OCI-LY3 (cell line): ENCODE data around the gene ABCC3.
A peak's percentile ranks its signal among the peaks of the same experiment; 100 is the strongest.

Experiments
- H2AFZ ChIP-seq: fragments of 200-600, 300-600 bp; shearing (Covaris generic); 2 replicates; pipeline ENCODE4 v1.6.0; 2014; ENCODE audit warnings: antibody characterized with exemption, low read depth, low read length
- H3K27ac ChIP-seq: fragments of 200-600, 300-600 bp; sonication (generic); 2 replicates; pipeline ENCODE4 v1.5.1; 2014; ENCODE audit warnings: mild to moderate bottlenecking, low read length, moderate library complexity, mixed read lengths
- H3K27me3 ChIP-seq: fragments of 200-600, 300-600 bp; sonication (generic); 2 replicates; pipeline ENCODE4 v1.6.1; 2014; ENCODE audit warnings: low read depth, low read length, mixed read lengths
- H3K36me3 ChIP-seq: fragments of 200-600, 300-600 bp; sonication (generic); replicated peaks from 2 replicates; pipeline ENCODE3; 2014; ENCODE audit warnings: low read depth, low read length, mixed read lengths
- H3K4me1 ChIP-seq: fragments of 300-600, 200-600 bp; sonication (generic); 2 replicates; pipeline ENCODE4 v1.6.1; 2014; ENCODE audit warnings: low read length, mixed read lengths
- H3K4me2 ChIP-seq: fragments of 200-600, 300-600 bp; sonication (generic); 2 replicates; pipeline ENCODE4 v1.6.1; 2014; ENCODE audit warnings: low read length, mixed read lengths
- H3K4me3 ChIP-seq: fragments of 300-600, 200-600 bp; sonication (generic); 2 replicates; pipeline ENCODE4 v1.5.1; 2014; ENCODE audit warnings: antibody characterized with exemption, mild to moderate bottlenecking, low read length, moderate library complexity
- H3K79me2 ChIP-seq: fragments of 300-600, 200-600 bp; shearing (Covaris generic); 2 replicates; pipeline ENCODE4 v1.6.1; 2014; ENCODE audit warnings: mild to moderate bottlenecking, low read length, mixed read lengths
- H3K9ac ChIP-seq: fragments of 300-600, 200-600 bp; shearing (Covaris generic); 2 replicates; pipeline ENCODE4 v1.6.0; 2014; ENCODE audit warnings: mild to moderate bottlenecking, low read length, moderate library complexity
- H3K9me3 ChIP-seq: fragments of 200-600, 300-600 bp; shearing (Covaris generic); 2 replicates; pipeline ENCODE4 v1.6.1; 2014; ENCODE audit warnings: low read length, mixed read lengths; ENCODE audit not compliant: insufficient read depth
- H4K20me1 ChIP-seq: fragments of 200-600, 300-600 bp; sonication (generic); 2 replicates; pipeline ENCODE4 v1.6.1; 2016; ENCODE audit warnings: low read length, mixed read lengths; ENCODE audit not compliant: insufficient read depth
- EZH2phosphoT487 ChIP-seq: fragments of 200-600 bp; shearing (Covaris generic); IDR thresholded peaks from 2 replicates; pipeline ENCODE4 v1.6.1; 2018; ENCODE audit warnings: antibody characterized with exemption, mixed run types, low read depth
- TF ChIP-seq, protein P1 (sequence below): fragments of 200-600, 300-600 bp; sonication (generic); IDR thresholded peaks from 2 replicates; pipeline ENCODE4 v1.5.1; 2014; ENCODE audit warnings: antibody characterized with exemption, low read length, low read depth

The ABCC3 gene

DNA sequence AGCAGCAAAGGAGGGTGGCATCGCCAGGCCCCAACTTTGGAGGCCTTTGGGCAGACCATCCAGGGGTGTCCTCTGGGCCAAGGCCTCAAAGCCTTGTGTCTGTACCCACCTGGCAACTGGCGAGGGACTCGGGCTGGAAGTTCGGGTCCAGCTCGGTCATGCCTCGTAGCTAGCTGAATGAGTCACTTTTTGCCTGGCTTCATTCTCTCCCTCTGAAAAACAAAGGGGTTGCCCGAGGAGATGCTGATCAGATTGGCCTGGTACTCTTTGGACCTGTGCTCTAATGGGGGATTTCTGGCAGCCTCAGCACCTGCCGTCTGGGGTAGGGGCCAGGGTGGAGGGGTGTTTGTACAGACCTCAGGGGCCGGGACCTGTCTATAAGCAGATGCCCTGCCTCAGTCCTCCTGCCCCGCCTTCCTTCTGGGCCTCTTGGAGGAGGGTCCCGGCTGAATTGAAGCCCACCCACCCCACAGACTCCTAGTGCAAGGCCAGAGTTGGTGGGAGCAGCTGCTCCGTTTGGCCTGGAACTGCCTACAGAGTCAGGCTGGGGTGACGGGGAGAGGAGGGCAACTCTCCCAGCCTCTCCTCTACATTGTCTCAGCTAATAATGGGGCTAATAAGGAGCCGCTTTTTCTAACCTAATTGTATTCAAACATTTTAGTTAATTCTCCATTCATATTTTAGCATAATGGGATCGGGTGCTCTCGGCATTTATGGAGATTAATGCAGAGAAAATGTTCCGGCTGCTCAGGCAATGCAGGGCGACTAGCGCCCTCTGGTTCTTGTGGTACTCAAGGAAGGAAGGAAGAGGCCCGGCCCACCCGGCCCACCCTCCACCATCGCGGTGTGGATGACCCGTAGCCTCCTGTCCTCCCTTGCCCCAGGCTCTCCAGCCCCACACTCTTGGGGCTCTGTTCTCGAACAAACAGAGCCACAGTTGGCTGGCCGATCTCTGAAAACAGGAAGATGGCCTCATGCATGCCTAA, 21.4 kb upstream of the ABCC3 start:
- Histone ChIP-seq H3K27ac (no peak overlapping the region), H3K9ac (no peak overlapping the region), H4K20me1 (no peaks in the 10 kb centered on the region), H3K36me3 (no peaks in the 10 kb centered on the region), H3K27me3 (peaks cover 11% of the 10 kb centered on the region), H3K79me2 (no peaks in the 10 kb centered on the region), H3K4me3 (peak overlapping the region; percentile 9; the same call in 1 of the 2 replicates), H3K4me1 (peaks cover 10% of the 10 kb centered on the region; the same call in 1 of the 2 replicates), H2AFZ (peak overlapping the region; percentile 70; the same call in 1 of the 2 replicates), H3K9me3 (no peaks in the 10 kb centered on the region), H3K4me2 (peak overlapping the region; percentile 45)
- TF ChIP-seq, protein P1, sequence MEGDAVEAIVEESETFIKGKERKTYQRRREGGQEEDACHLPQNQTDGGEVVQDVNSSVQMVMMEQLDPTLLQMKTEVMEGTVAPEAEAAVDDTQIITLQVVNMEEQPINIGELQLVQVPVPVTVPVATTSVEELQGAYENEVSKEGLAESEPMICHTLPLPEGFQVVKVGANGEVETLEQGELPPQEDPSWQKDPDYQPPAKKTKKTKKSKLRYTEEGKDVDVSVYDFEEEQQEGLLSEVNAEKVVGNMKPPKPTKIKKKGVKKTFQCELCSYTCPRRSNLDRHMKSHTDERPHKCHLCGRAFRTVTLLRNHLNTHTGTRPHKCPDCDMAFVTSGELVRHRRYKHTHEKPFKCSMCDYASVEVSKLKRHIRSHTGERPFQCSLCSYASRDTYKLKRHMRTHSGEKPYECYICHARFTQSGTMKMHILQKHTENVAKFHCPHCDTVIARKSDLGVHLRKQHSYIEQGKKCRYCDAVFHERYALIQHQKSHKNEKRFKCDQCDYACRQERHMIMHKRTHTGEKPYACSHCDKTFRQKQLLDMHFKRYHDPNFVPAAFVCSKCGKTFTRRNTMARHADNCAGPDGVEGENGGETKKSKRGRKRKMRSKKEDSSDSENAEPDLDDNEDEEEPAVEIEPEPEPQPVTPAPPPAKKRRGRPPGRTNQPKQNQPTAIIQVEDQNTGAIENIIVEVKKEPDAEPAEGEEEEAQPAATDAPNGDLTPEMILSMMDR: peak; percentile 24
- TF ChIP-seq EZH2phosphoT487: no peak

DNA sequence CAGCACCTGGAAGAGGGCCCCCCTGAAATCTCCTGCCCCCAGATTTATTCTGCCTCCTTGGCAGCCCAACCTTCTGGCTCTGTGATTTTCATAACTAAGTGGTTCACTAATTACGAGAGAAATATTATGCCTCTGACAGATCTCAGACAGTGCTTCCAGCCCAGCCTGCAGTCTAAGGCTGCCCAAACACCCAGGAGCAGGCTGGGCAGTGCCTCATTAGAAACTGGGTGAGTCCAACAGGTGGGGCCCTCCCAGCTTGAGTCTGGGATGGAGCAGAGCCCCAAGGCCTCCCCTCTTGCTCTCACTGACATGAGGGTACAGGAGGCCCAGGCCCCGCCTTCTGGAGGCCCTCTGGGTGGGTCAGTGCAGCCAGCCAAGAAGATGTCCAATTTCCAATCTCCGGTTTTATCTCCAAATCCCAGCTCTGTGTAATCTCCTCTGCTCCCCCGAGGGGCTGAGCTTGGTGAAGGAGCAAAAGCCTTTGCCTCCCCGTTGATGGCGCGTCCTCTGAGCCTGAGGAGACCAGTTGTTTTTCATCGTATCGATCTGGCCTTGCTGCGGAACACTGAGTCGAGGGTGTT, 20.1 kb upstream of the ABCC3 start:
- Histone ChIP-seq H3K36me3 (no peaks in the 10 kb centered on the region), H3K27me3 (peaks cover 6% of the 10 kb centered on the region)
- TF ChIP-seq, protein P1: no peak
- no peak for TF ChIP-seq EZH2phosphoT487

DNA sequence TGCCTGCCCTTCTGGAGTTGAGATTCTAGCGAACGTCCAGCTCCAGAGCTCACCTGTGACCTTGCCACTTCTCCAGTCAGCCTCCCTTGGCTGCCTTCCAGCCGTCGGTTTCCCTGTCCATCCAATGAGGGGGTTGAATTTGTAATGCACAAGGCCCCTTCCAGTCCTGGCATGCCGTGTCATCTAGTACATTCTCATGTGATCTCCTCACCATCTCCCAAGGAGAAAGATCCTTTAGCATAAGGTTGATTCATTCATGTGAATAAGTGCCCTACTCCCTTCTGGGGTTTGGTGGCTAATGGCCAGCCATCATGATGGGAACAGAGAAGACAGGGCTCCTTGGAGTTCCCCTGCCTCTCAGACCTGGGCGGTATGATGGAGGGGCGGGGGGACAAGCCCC, 18.9 kb upstream of the ABCC3 start:
- no peak overlapping the region for H3K4me3 ChIP-seq
- TF ChIP-seq, protein P1: no peak
- no peak for TF ChIP-seq EZH2phosphoT487
- H3K36me3 ChIP-seq: no peaks in the 10 kb centered on the region
- H3K4me1 ChIP-seq: peaks cover 5% of the 10 kb centered on the region; the same call in 1 of the 2 replicates
- H3K4me2 ChIP-seq: no peak overlapping the region
- no peak overlapping the region for H3K27ac ChIP-seq
- H2AFZ ChIP-seq: no peak overlapping the region
- no peaks in the 10 kb centered on the region for H4K20me1 ChIP-seq
- H3K27me3 ChIP-seq: peaks cover 17% of the 10 kb centered on the region
- no peak overlapping the region for H3K9ac ChIP-seq
- H3K79me2 ChIP-seq: no peaks in the 10 kb centered on the region
- H3K9me3 ChIP-seq: no peaks in the 10 kb centered on the region

More for the DNA sequence above, 20.1 kb upstream of the ABCC3 start:
- Histone ChIP-seq H2AFZ (no peak overlapping the region), H3K9me3 (no peaks in the 10 kb centered on the region), H4K20me1 (no peaks in the 10 kb centered on the region), H3K4me2 (no peak overlapping the region), H3K79me2 (no peaks in the 10 kb centered on the region), H3K27ac (no peak overlapping the region), H3K4me3 (no peak overlapping the region), H3K9ac (no peak overlapping the region), H3K4me1 (peaks cover 5% of the 10 kb centered on the region; the same call in 1 of the 2 replicates)

DNA sequence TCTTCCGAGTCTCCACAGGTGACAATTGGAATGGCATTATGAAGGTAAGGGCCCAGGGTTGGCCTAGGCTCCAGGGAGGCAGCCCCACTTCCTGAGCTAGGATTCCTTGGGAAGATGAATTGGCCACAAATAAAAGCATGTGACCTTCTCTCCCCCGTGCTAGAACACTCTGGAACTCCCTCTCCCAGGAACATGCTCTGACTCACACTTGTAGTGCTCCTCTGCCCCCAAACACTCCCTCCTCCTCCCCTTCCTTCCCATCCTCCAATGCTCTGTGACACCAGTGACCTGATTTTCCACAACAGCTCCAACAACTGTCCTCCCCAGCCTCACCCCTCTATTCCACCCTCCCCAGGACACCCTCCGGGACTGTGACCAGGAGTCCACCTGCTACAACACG, 16.4 kb upstream of the ABCC3 start:
- H4K20me1 ChIP-seq: no peaks in the 10 kb centered on the region
- H3K27me3 ChIP-seq: peaks cover 21% of the 10 kb centered on the region
- H2AFZ ChIP-seq: no peak overlapping the region
- no peak for TF ChIP-seq EZH2phosphoT487
- TF ChIP-seq, protein P1: no peak
- H3K9ac ChIP-seq: no peak overlapping the region
- no peak overlapping the region for H3K4me2 ChIP-seq
- H3K9me3 ChIP-seq: no peaks in the 10 kb centered on the region
- H3K79me2 ChIP-seq: no peaks in the 10 kb centered on the region
- no peak overlapping the region for H3K4me3 ChIP-seq
- no peaks in the 10 kb centered on the region for H3K36me3 ChIP-seq
- no peak overlapping the region for H3K27ac ChIP-seq
- peaks cover 9% of the 10 kb centered on the region for H3K4me1 ChIP-seq
